Ascending aorta (tissue), 2 donors: ENCODE results near the gene RAB4A. TPM values are rescaled to one million over a fixed set of nuclear protein-coding genes. Genes with fewer than 3 reads are reported as not detected.

Experiments
- DNase-seq, 2 donors: peaks; one replicate each; pipeline ENCODE4 v3.0.0-alpha.2; 2019; ENCODE audit warnings: low spot score in 2 of 2
- H3K27ac ChIP-seq, 2 donors: fragments of 200-600 bp; sonication (generic); one replicate each; pipeline ENCODE4 v1.5.1; 2016 to 2017; ENCODE audit warnings: mild to moderate bottlenecking in 1 of 2
- H3K27me3 ChIP-seq: fragments of 200-600 bp; sonication (generic); one replicate; pipeline ENCODE4 v1.5.1; 2017
- H3K36me3 ChIP-seq, 2 donors: fragments of 200-600 bp; sonication (generic); one replicate each; pipeline ENCODE4 v1.5.1; 2016
- H3K4me1 ChIP-seq, 2 donors: fragments of 200-600 bp; sonication (generic); one replicate each; pipeline ENCODE4 v1.5.1; 2016 to 2017; ENCODE audit warnings: mild to moderate bottlenecking in 1 of 2
- H3K4me3 ChIP-seq, 2 donors: fragments of 200-600 bp; sonication (generic); one replicate each; pipeline ENCODE4 v1.5.1; 2016 to 2017; ENCODE audit warnings: mild to moderate bottlenecking in 1 of 2
- H3K9me3 ChIP-seq, 2 donors: fragments of 200-600 bp; sonication (generic); one replicate each; pipeline ENCODE4 v1.5.1; 2016
- intact Hi-C: fragments of 100-400 bp; cut with DNase I; formaldehyde crosslinking; loops from one replicate; pipeline ENCODE4 v1.15.1; 2023
- total RNA-seq: library from RNA; depleted of rRNA; stranded (reverse); fragments of >200 nt; gene quantifications from one replicate; pipeline ENCODE4 v1.1.0, GENCODE V29; 2016
- TF ChIP-seq, protein P1 (sequence below), 3 experiments: fragments of 200-600 bp in 2 of 3; fragments of 450-650 bp in 1 of 3; sonication (generic) in 2 of 3; IDR thresholded peaks; one replicate each; pipeline ENCODE4 v1.5.1; 2016 to 2019; ENCODE audit warnings: antibody characterized with exemption in 3 of 3, mild to moderate bottlenecking in 1 of 3, moderate library complexity in 1 of 3

Gene RAB4A
- total RNA-seq, 1 donor from 2014 or later = 6.0 TPM

DNA sequence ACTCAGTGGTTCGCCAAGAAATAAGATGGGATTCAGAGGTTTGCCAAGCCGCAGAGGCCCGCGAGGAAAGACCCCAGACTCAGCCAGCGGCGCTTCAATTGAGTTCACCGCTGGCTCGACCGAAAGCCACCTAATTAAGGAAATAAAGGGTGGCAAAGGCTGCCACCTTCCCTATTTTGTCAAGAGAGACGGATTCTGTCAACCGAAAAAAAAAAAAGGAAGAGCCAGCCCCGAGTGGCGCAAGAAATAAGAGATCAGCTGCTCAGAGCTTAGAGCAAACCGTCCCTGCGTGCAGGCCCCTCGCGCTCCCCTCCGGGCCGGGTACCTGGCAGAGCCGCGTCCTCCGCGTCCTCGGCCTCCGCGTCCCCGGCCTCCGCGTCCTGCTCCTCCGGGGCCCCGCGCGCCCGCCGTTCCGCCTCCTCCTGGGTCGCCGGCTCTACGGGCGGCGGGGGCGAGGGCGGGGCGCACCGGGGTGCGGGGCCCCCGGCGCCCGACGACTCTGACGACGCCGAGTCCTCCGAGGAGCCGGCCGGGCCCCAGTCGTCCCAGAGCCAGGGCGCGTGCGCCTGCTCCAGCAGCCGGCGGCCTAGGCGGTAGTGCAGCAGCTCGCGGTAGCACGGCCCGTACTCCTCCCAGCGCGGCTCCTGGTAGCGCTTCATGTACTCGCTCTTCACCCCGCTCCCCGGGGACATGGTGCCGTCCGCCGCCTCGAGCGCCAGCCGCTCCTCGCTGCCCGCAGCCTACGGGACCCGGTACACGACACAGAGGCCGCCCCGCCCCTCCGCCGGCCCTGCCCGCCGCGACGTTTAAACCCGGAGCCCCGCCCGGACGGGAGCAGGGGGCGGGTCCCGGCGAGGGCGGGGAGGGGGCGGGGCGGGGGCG is 71.1 kb downstream of the RAB4A start:
- H3K27ac ChIP-seq = peak overlapping the region; percentile 87 to 89
- peaks cover 5 to 6% of the 10 kb centered on the region in 2 donors for H3K4me1 ChIP-seq
- TF ChIP-seq, protein P1, sequence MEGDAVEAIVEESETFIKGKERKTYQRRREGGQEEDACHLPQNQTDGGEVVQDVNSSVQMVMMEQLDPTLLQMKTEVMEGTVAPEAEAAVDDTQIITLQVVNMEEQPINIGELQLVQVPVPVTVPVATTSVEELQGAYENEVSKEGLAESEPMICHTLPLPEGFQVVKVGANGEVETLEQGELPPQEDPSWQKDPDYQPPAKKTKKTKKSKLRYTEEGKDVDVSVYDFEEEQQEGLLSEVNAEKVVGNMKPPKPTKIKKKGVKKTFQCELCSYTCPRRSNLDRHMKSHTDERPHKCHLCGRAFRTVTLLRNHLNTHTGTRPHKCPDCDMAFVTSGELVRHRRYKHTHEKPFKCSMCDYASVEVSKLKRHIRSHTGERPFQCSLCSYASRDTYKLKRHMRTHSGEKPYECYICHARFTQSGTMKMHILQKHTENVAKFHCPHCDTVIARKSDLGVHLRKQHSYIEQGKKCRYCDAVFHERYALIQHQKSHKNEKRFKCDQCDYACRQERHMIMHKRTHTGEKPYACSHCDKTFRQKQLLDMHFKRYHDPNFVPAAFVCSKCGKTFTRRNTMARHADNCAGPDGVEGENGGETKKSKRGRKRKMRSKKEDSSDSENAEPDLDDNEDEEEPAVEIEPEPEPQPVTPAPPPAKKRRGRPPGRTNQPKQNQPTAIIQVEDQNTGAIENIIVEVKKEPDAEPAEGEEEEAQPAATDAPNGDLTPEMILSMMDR (IDR thresholded peaks at IDR 0.05) = no peak
- intact Hi-C loops = loop anchor here (2.0 to 10.0 kb wide), 3 partner anchors 69 to 283 kb away; partner anchors contain the start of genes RAB4A, TAF5L and URB2
- H3K9me3 ChIP-seq = no peaks in the 10 kb centered on the region
- H3K36me3 ChIP-seq = no peaks in the 10 kb centered on the region
- no peaks in the 10 kb centered on the region for H3K27me3 ChIP-seq
- H3K4me3 ChIP-seq = peak overlapping the region; percentile 75 to 87
- DNase-seq = peak; percentile 41 to 88

DNA sequence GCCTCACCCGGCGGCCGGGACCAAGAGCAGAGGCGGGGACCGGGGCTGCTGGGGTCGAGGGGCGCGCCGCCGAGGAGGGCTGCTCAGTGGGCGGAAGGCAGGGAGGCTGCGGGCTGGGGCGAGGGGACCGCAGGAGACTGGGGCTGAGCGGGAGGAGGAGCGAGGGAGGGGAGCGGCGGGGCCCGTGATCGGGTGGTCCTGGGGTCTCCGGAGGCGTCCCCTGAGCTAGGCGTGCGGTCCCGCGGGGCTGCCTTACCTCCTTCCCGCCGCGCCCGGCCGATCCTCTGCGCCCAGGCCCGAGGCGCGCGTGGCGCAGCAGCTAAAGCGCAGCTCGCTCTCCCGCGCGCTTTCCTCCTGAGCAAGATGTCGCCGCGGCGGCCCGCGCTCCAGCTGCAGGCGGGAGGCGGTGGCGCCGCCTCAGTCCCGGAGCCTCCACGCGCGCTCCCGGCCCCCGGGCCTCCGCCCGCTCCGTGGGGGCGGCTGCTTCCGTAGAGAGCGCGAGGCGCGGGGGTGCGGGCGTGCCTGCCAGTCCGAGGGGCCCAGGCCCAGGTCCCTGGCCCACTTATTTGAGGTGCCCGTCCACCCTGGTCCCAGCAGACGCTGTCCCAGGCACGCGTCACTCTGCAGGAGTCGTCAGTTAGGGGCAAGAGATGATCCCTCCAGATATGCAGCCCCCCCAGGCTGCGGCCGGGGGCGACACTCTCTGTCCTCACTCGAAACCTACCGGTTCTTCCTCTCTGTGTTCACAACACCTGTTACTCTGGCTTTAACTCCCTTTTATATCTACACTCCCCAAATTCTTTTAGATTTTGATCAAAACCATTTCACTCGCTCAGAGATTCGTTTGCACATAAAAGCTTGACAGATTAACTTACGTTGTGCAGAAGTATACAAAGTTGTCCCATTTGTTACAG is 72.0 kb downstream of the RAB4A start, which contains the start of gene CCSAP:
CCSAP (minus strand) TSS at position 392 of the 914 bp plus-strand sequence. CDS start 582 bp downstream, outside the sequence.
- Histone ChIP-seq H3K27me3 (no peaks in the 10 kb centered on the region), H3K4me1 (peaks cover 5 to 6% of the 10 kb centered on the region in 2 donors), H3K27ac (peak within 1 kb of the TSS; percentile 87 to 89), H3K36me3 (no peaks in the 10 kb centered on the region), H3K4me3 (peak within 1 kb of the TSS; percentile 75 to 87), H3K9me3 (no peaks in the 10 kb centered on the region)
- TF ChIP-seq, protein P1 (IDR thresholded peaks at IDR 0.05) = no peak
- intact Hi-C loops = loop anchor here (2.0 to 10.0 kb wide), 3 partner anchors 68 to 282 kb away; partner anchors contain the start of genes RAB4A, TAF5L and URB2
- DNase-seq = peak in 1 of 2 donors; percentile 75

GRCh38 chr1:229344139-229344538 is 73.2 kb downstream of the RAB4A start:
- no peak overlapping the region for H3K27ac ChIP-seq
- no peaks in the 10 kb centered on the region for H3K36me3 ChIP-seq
- peak overlapping the region in 1 of 2 donors; percentile 75 for H3K4me3 ChIP-seq
- intact Hi-C loops = loop anchor here (10.0 kb wide), 1 partner anchor 281 kb away; the partner anchor contains the start of genes TAF5L and URB2
- peaks cover 5 to 6% of the 10 kb centered on the region in 2 donors for H3K4me1 ChIP-seq
- no peaks in the 10 kb centered on the region for H3K9me3 ChIP-seq
- no peaks in the 10 kb centered on the region for H3K27me3 ChIP-seq
- DNase-seq = no peak
- TF ChIP-seq, protein P1 (IDR thresholded peaks at IDR 0.05) = no peak

DNA sequence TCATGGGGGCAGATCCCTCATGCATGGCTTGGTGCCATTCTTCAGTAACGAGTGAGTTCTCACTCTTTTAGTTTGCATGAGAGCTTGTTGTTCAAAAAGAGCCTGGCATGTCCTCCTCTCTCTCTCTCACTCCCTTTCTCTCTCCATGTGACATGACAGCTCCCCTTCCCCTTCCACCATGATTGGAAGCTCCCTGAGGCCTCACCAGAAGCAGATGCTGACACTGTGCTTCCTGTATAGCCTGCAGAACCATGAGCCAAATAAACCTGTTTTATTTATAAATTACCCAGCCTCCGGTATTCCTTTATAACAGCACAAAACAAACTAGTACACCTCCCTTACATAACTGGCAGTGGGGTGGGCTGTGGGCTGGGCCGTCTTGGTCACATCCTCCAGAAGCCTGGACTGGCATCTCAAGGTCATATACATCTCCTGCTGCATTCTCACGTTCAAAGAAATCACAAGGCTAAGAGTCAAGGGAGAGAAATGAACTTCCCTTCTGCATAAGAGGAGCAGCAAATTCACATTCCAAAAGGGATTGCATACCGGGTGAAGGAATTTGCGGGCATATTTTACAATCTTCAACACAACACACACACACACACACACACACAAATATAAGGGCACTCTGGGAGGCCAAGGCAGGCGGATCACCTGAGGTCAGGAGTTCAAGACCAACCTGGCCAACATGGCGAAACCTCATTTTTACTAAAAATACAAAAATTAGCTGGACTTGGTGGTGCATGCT is 74.2 kb downstream of the RAB4A start:
- Histone ChIP-seq H3K9me3 (no peaks in the 10 kb centered on the region), H3K4me1 (peaks cover 5 to 6% of the 10 kb centered on the region in 2 donors), H3K36me3 (no peaks in the 10 kb centered on the region), H3K27ac (no peak overlapping the region), H3K4me3 (no peak overlapping the region), H3K27me3 (no peaks in the 10 kb centered on the region)
- intact Hi-C loops = loop anchor here (10.0 kb wide), 1 partner anchor 280 kb away; the partner anchor contains the start of genes TAF5L and URB2
- TF ChIP-seq, protein P1 (IDR thresholded peaks at IDR 0.05) = no peak
- DNase-seq = no peak
